NCI-H1048 (cell line): ENCODE results near the gene TP53I13.
A peak's percentile ranks its signal among the peaks of the same experiment; 100 is the strongest.

Experiments
- DNase-seq: peaks from one replicate; lab custom pipeline; 2025; lab: John Stamatoyannopoulos, UW

The TP53I13 gene

GRCh38 chr17:29593591-29594518 is 25.4 kb downstream of the TP53I13 start:
- DNase-seq = no peak

- DNase-seq = no peak
Observed at GRCh38 chr17:29594519-29595090, 26.1 kb downstream of the TP53I13 start.

GRCh38 chr17:29595107-29595942 is 26.8 kb downstream of the TP53I13 start:
- no peak for DNase-seq

- no peak for DNase-seq
Observed at GRCh38 chr17:29595943-29596774, 27.7 kb downstream of the TP53I13 start.

- DNase-seq = no peak
Observed at GRCh38 chr17:29596811-29597210, 28.3 kb downstream of the TP53I13 start.

- no peak for DNase-seq
Observed at GRCh38 chr17:29597361-29598172, 29.1 kb downstream of the TP53I13 start.

GRCh38 chr17:29603109-29603674 is 34.7 kb downstream of the TP53I13 start:
- no peak for DNase-seq

- DNase-seq = no peak
Observed at GRCh38 chr17:29607557-29608195, 39.2 kb downstream of the TP53I13 start.

- DNase-seq = no peak
Observed at GRCh38 chr17:29608986-29609385, 40.5 kb downstream of the TP53I13 start.

GRCh38 chr17:29610395-29610794 is 41.9 kb downstream of the TP53I13 start:
- DNase-seq = no peak

GRCh38 chr17:29611351-29612093 is 43.0 kb downstream of the TP53I13 start:
- DNase-seq = no peak

- DNase-seq = no peak
Observed at GRCh38 chr17:29612094-29612403, 43.5 kb downstream of the TP53I13 start.

- DNase-seq = no peak
Observed at GRCh38 chr17:29612404-29613280, 44.1 kb downstream of the TP53I13 start.

GRCh38 chr17:29613352-29613837 is 44.9 kb downstream of the TP53I13 start:
- DNase-seq = peak; percentile 73

GRCh38 chr17:29613856-29614255 is 45.4 kb downstream of the TP53I13 start:
- no peak for DNase-seq

- no peak for DNase-seq
Observed at GRCh38 chr17:29614349-29615047, 46.0 kb downstream of the TP53I13 start.

GRCh38 chr17:29615048-29615385 is 46.5 kb downstream of the TP53I13 start:
- DNase-seq = no peak
